Measurements from ENCODE around the gene PEX26. TPM values are rescaled to one million over a fixed set of nuclear protein-coding genes. Genes with fewer than 3 reads are reported as not detected.
A peak's percentile ranks its signal among the peaks of the same experiment; 100 is the strongest.

PEX26 gene
- total RNA-seq, 1 experiment from 2014 or later: 21.9 TPM

GRCh38 chr22:18077087-18077638 is 627 bp upstream of the PEX26 start:
- TF ChIP-seq CTCF (IDR thresholded peaks at IDR 0.05) (no peak), TCF7L2 (IDR thresholded peaks at IDR 0.05; ENCODE audit: low read depth, low read length) (no peak), REST (IDR thresholded peaks at IDR 0.05; ENCODE audit: insufficient read depth in 1 of 2, low read depth in 2 of 2, low read length in 1 of 2) (no peak), POLR2AphosphoS5 (IDR thresholded peaks at IDR 0.05; ENCODE audit: low read depth, low read length) (no peak), SIN3A (IDR thresholded peaks at IDR 0.05; ENCODE audit: borderline replicate concordance, insufficient read depth, low read depth, low read length) (no peak)
- intact Hi-C loops (cut with micrococcal nuclease; ENCODE audit: unreplicated experiment): no loop called here
- Histone ChIP-seq H3K27me3 (ENCODE audit: control insufficient read depth, insufficient read depth, low read length) (no peaks in the 10 kb centered on the region), H3K27ac (ENCODE audit: low read length) (peak overlapping the region; percentile 83), H3K4me1 (ENCODE audit: control insufficient read depth, insufficient read depth, low read length) (peaks cover 7% of the 10 kb centered on the region), H3K9me3 (ENCODE audit: control insufficient read depth, insufficient read depth, low read depth, low read length) (no peaks in the 10 kb centered on the region), H3K4me3 (ENCODE audit: low read depth in 2 of 2, low read length in 2 of 2) (peak overlapping the region; percentile 92 to 95), H3K36me3 (ENCODE audit: control insufficient read depth, insufficient read depth, low read length) (peaks cover 10% of the 10 kb centered on the region)
- no peak for DNase-seq (ENCODE audit: low read depth, low spot score)
- in situ Hi-C loops (cut with HindIII; ENCODE audit: low pct_unique_long_range_greater_than_20kb, low sequenced_read_pairs): no loop called here
- ChIA-PET CTCF (no interaction called here), POLR2A (interaction anchor here (0.6 to 0.7 kb wide), 2 partner anchors 14 to 333 kb away, joined by 3 read pairs; no protein-coding TSS in a partner anchor)
- BruUV-seq (replicated peaks): no TSS peak
- peak; percentile 7 for ATAC-seq

- H3K4me1 ChIP-seq (ENCODE audit: control insufficient read depth, insufficient read depth, low read length): peaks cover 7% of the 10 kb centered on the region
- DNase-seq (ENCODE audit: low read depth, low spot score): no peak
- no peaks in the 10 kb centered on the region for H3K27me3 ChIP-seq (ENCODE audit: control insufficient read depth, insufficient read depth, low read length)
- ATAC-seq: peak; percentile 64
- ChIA-PET CTCF (no interaction called here), POLR2A (no interaction called here)
- intact Hi-C loops (cut with micrococcal nuclease; ENCODE audit: unreplicated experiment): no loop called here
- TF ChIP-seq REST (IDR thresholded peaks at IDR 0.05; ENCODE audit: insufficient read depth in 1 of 2, low read depth in 2 of 2, low read length in 1 of 2): no peak
- no peak for TF ChIP-seq SIN3A (IDR thresholded peaks at IDR 0.05; ENCODE audit: borderline replicate concordance, insufficient read depth, low read depth, low read length)
- TF ChIP-seq CTCF (IDR thresholded peaks at IDR 0.05): no peak
- TF ChIP-seq POLR2AphosphoS5 (IDR thresholded peaks at IDR 0.05; ENCODE audit: low read depth, low read length): no peak
- no peak for TF ChIP-seq TCF7L2 (IDR thresholded peaks at IDR 0.05; ENCODE audit: low read depth, low read length)
- in situ Hi-C loops (cut with HindIII; ENCODE audit: low pct_unique_long_range_greater_than_20kb, low sequenced_read_pairs): no loop called here
- TSS peak; percentile 57 for BruUV-seq (replicated peaks)
- H3K9me3 ChIP-seq (ENCODE audit: control insufficient read depth, insufficient read depth, low read depth, low read length): no peaks in the 10 kb centered on the region
- H3K36me3 ChIP-seq (ENCODE audit: control insufficient read depth, insufficient read depth, low read length): peaks cover 10% of the 10 kb centered on the region
- peak overlapping the region; percentile 84 for H3K27ac ChIP-seq (ENCODE audit: low read length)
- peak overlapping the region; percentile 92 to 95 for H3K4me3 ChIP-seq (ENCODE audit: low read depth in 2 of 2, low read length in 2 of 2)
Observed at GRCh38 chr22:18078329-18079041, 695 bp downstream of the PEX26 start.
